Measurements from ENCODE around the gene TGFBI.
A peak's percentile ranks its signal among the peaks of the same experiment; 100 is the strongest.

Gene TGFBI

GRCh38 chr5:136001466-136001981, 27.3 kb upstream of the TGFBI start:
- H3K18ac ChIP-seq (ENCODE audit: low read length): peak overlapping the region; percentile 43
- peak overlapping the region; percentile 2 for H2BK5ac ChIP-seq (ENCODE audit: low read depth, low read length, poor library complexity)
- no peaks in the 10 kb centered on the region for H3K36me3 ChIP-seq (ENCODE audit: control insufficient read depth in 1 of 2, insufficient read depth in 2 of 2, low read length in 2 of 2)
- H2AK5ac ChIP-seq (ENCODE audit: low read length): peak overlapping the region; percentile 51
- no peak overlapping the region for H4K12ac ChIP-seq (ENCODE audit: low read depth, low read length)
- H3K27ac ChIP-seq (ENCODE audit: low read depth, low read length): no peak overlapping the region
- H3K23ac ChIP-seq (ENCODE audit: low read length): no peak overlapping the region
- peak overlapping the region; percentile 50 for H3K14ac ChIP-seq (ENCODE audit: low read length)
- no CpG with 5 or more reads among the region's 5 CpGs for WGBS (ENCODE audit: extremely low coverage, insufficient coverage, insufficient read length)
- no peak overlapping the region for H3K4me3 ChIP-seq (ENCODE audit: low read depth, low read length)
- H2BK120ac ChIP-seq (ENCODE audit: insufficient read depth, low read length, poor library complexity): peak overlapping the region; percentile 57
- peaks cover 6% of the 10 kb centered on the region for H3K79me2 ChIP-seq (ENCODE audit: control insufficient read depth, insufficient read depth, low read length, poor library complexity)
- no peak overlapping the region for H3K9ac ChIP-seq (ENCODE audit: low read length)
- no peak overlapping the region for H3K4me2 ChIP-seq (ENCODE audit: low read length)
- H3K27me3 ChIP-seq (ENCODE audit: insufficient read depth, low read length): no peaks in the 10 kb centered on the region
- peak overlapping the region; percentile 40 for H4K91ac ChIP-seq (ENCODE audit: low read depth, low read length)
- H3K79me1 ChIP-seq (ENCODE audit: low read length): peaks cover 35% of the 10 kb centered on the region
- peak overlapping the region; percentile 63 for H2BK12ac ChIP-seq (ENCODE audit: low read length)
- DNase-seq: no peak
- no peaks in the 10 kb centered on the region for H3K9me3 ChIP-seq (ENCODE audit: insufficient read depth, low read depth, low read length)
- H3K4ac ChIP-seq (ENCODE audit: low read depth, low read length): no peak overlapping the region
- H4K8ac ChIP-seq (ENCODE audit: low read depth, low read length): peak overlapping the region; percentile 57
- H2AFZ ChIP-seq (ENCODE audit: insufficient read depth, low read length, poor library complexity): peak overlapping the region; percentile 17
- peaks cover 11 to 21% of the 10 kb centered on the region in 2 experiments for H3K4me1 ChIP-seq (ENCODE audit: control insufficient read depth in 1 of 2, insufficient read depth in 2 of 2, low read length in 2 of 2)

GRCh38 chr5:136004436-136004835, 24.4 kb upstream of the TGFBI start:
- Histone ChIP-seq H2BK12ac (ENCODE audit: low read length) (no peak overlapping the region), H3K18ac (ENCODE audit: low read length) (no peak overlapping the region), H3K27me3 (ENCODE audit: insufficient read depth, low read length) (no peaks in the 10 kb centered on the region), H3K4me3 (ENCODE audit: low read depth, low read length) (no peak overlapping the region), H4K91ac (ENCODE audit: low read depth, low read length) (no peak overlapping the region), H3K9me3 (ENCODE audit: insufficient read depth, low read depth, low read length) (no peaks in the 10 kb centered on the region), H2BK5ac (ENCODE audit: low read depth, low read length, poor library complexity) (no peak overlapping the region), H2AK5ac (ENCODE audit: low read length) (no peak overlapping the region), H3K4me2 (ENCODE audit: low read length) (no peak overlapping the region), H3K4me1 (ENCODE audit: control insufficient read depth in 1 of 2, insufficient read depth in 2 of 2, low read length in 2 of 2) (peaks cover 17 to 24% of the 10 kb centered on the region in 2 experiments), H3K14ac (ENCODE audit: low read length) (no peak overlapping the region), H3K27ac (ENCODE audit: low read depth, low read length) (no peak overlapping the region), H4K12ac (ENCODE audit: low read depth, low read length) (no peak overlapping the region), H3K4ac (ENCODE audit: low read depth, low read length) (no peak overlapping the region), H3K9ac (ENCODE audit: low read length) (no peak overlapping the region), H4K8ac (ENCODE audit: low read depth, low read length) (no peak overlapping the region), H2BK120ac (ENCODE audit: insufficient read depth, low read length, poor library complexity) (no peak overlapping the region), H3K36me3 (ENCODE audit: control insufficient read depth in 1 of 2, insufficient read depth in 2 of 2, low read length in 2 of 2) (no peaks in the 10 kb centered on the region), H2AFZ (ENCODE audit: insufficient read depth, low read length, poor library complexity) (no peak overlapping the region), H3K79me2 (ENCODE audit: control insufficient read depth, insufficient read depth, low read length, poor library complexity) (peaks cover 9% of the 10 kb centered on the region), H3K23ac (ENCODE audit: low read length) (no peak overlapping the region), H3K79me1 (ENCODE audit: low read length) (peaks cover 47% of the 10 kb centered on the region)
- DNase-seq: no peak
- WGBS (ENCODE audit: extremely low coverage, insufficient coverage, insufficient read length): no CpG with 5 or more reads among the region's 3 CpGs

- Histone ChIP-seq H3K9ac (ENCODE audit: low read length) (no peak overlapping the region), H3K9me3 (ENCODE audit: insufficient read depth, low read depth, low read length) (no peaks in the 10 kb centered on the region), H4K8ac (ENCODE audit: low read depth, low read length) (no peak overlapping the region), H3K4ac (ENCODE audit: low read depth, low read length) (peak overlapping the region; percentile 6), H2BK5ac (ENCODE audit: low read depth, low read length, poor library complexity) (no peak overlapping the region), H3K23ac (ENCODE audit: low read length) (no peak overlapping the region), H2BK12ac (ENCODE audit: low read length) (peak overlapping the region; percentile 12), H4K91ac (ENCODE audit: low read depth, low read length) (peak overlapping the region; percentile 14), H3K79me2 (ENCODE audit: control insufficient read depth, insufficient read depth, low read length, poor library complexity) (peaks cover 9% of the 10 kb centered on the region), H3K18ac (ENCODE audit: low read length) (no peak overlapping the region), H4K12ac (ENCODE audit: low read depth, low read length) (no peak overlapping the region), H2BK120ac (ENCODE audit: insufficient read depth, low read length, poor library complexity) (peak overlapping the region; percentile 11), H3K14ac (ENCODE audit: low read length) (peak overlapping the region; percentile 12), H3K27me3 (ENCODE audit: insufficient read depth, low read length) (no peaks in the 10 kb centered on the region), H2AK5ac (ENCODE audit: low read length) (no peak overlapping the region), H3K79me1 (ENCODE audit: low read length) (peaks cover 42% of the 10 kb centered on the region), H3K4me1 (ENCODE audit: control insufficient read depth in 1 of 2, insufficient read depth in 2 of 2, low read length in 2 of 2) (peaks cover 17 to 24% of the 10 kb centered on the region in 2 experiments), H3K27ac (ENCODE audit: low read depth, low read length) (no peak overlapping the region), H3K4me3 (ENCODE audit: low read depth, low read length) (no peak overlapping the region), H2AFZ (ENCODE audit: insufficient read depth, low read length, poor library complexity) (no peak overlapping the region), H3K4me2 (ENCODE audit: low read length) (no peak overlapping the region), H3K36me3 (ENCODE audit: control insufficient read depth in 1 of 2, insufficient read depth in 2 of 2, low read length in 2 of 2) (no peaks in the 10 kb centered on the region)
- no peak for DNase-seq
- WGBS (ENCODE audit: extremely low coverage, insufficient coverage, insufficient read length): no CpG with 5 or more reads among the region's 9 CpGs
Observed at GRCh38 chr5:136005476-136005875, 23.3 kb upstream of the TGFBI start.

DNA sequence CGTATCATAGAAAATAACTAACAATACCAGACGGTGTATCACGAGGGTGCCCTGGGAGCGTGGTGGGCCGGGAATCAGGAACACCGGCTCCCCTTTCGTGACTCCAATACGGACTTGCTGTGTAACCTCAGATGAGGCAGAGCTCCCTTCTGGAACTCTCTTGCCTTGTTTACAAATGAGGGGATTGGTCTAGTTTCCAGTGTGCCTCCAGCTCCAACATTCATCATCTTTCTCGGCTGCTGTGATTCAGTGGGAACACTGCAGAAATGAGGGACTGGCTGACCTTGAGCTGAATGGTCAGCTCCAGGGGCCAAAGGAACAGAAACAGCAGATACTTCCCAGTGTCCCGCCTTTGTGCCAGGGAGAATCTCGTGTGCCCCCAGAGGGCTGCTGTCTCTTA, 22.6 kb upstream of the TGFBI start:
- H3K36me3 ChIP-seq (ENCODE audit: control insufficient read depth in 1 of 2, insufficient read depth in 2 of 2, low read length in 2 of 2): no peaks in the 10 kb centered on the region
- H3K27ac ChIP-seq (ENCODE audit: low read depth, low read length): peak overlapping the region; percentile 73
- no peak for DNase-seq
- peak overlapping the region; percentile 65 for H3K4ac ChIP-seq (ENCODE audit: low read depth, low read length)
- H4K91ac ChIP-seq (ENCODE audit: low read depth, low read length): peak overlapping the region; percentile 96
- H3K23ac ChIP-seq (ENCODE audit: low read length): no peak overlapping the region
- peak overlapping the region; percentile 96 for H2BK120ac ChIP-seq (ENCODE audit: insufficient read depth, low read length, poor library complexity)
- H2AFZ ChIP-seq (ENCODE audit: insufficient read depth, low read length, poor library complexity): peak overlapping the region; percentile 50
- no CpG with 5 or more reads among the region's 11 CpGs for WGBS (ENCODE audit: extremely low coverage, insufficient coverage, insufficient read length)
- no peaks in the 10 kb centered on the region for H3K9me3 ChIP-seq (ENCODE audit: insufficient read depth, low read depth, low read length)
- no peak overlapping the region for H4K12ac ChIP-seq (ENCODE audit: low read depth, low read length)
- H2BK12ac ChIP-seq (ENCODE audit: low read length): peak overlapping the region; percentile 83
- H3K4me3 ChIP-seq (ENCODE audit: low read depth, low read length): no peak overlapping the region
- peak overlapping the region; percentile 75 for H2BK5ac ChIP-seq (ENCODE audit: low read depth, low read length, poor library complexity)
- peaks cover 7% of the 10 kb centered on the region for H3K79me2 ChIP-seq (ENCODE audit: control insufficient read depth, insufficient read depth, low read length, poor library complexity)
- H4K8ac ChIP-seq (ENCODE audit: low read depth, low read length): peak overlapping the region; percentile 83
- H3K14ac ChIP-seq (ENCODE audit: low read length): peak overlapping the region; percentile 86
- H3K27me3 ChIP-seq (ENCODE audit: insufficient read depth, low read length): no peaks in the 10 kb centered on the region
- peak overlapping the region; percentile 85 for H2AK5ac ChIP-seq (ENCODE audit: low read length)
- no peak overlapping the region for H3K9ac ChIP-seq (ENCODE audit: low read length)
- peak overlapping the region; percentile 71 for H3K18ac ChIP-seq (ENCODE audit: low read length)
- no peak overlapping the region for H3K4me2 ChIP-seq (ENCODE audit: low read length)
- peaks cover 37% of the 10 kb centered on the region for H3K79me1 ChIP-seq (ENCODE audit: low read length)
- H3K4me1 ChIP-seq (ENCODE audit: control insufficient read depth in 1 of 2, insufficient read depth in 2 of 2, low read length in 2 of 2): peaks cover 17 to 21% of the 10 kb centered on the region in 2 experiments
